GM12878 (cell line): ENCODE data around the gene NPR3. TPM values are rescaled to one million over a fixed set of nuclear protein-coding genes. Genes with fewer than 3 reads are reported as not detected.

Experiments
- ATAC-seq: fragments of 200-7000 bp; cut with Tn5 transposase; 3 replicates; pipeline ENCODE4 v1.9.1; 2020; ENCODE audit warnings: mild to moderate bottlenecking, moderate library complexity
- BruUV-seq: library from RNA; stranded (reverse); fragments of 400-500 nt; replicated peaks from 2 replicates; lab custom pipeline; 2021; lab: Mats Ljungman, UMichigan
- CTCF ChIA-PET: fragments of 300-600 bp; sonication (Branson Sonifier 250); formaldehyde crosslinking; extraction: SDS; loops from one replicate; lab custom pipeline; 2021; ENCODE audit warnings: inconsistent platforms; lab: Yijun Ruan, JAX
- POLR2A ChIA-PET: fragments of 350-600 bp; formaldehyde crosslinking; extraction: SDS; loops from one replicate; lab custom pipeline; 2021; ENCODE audit warnings: inconsistent platforms; lab: Charles Lee
- RAD21 ChIA-PET: fragments of 300-600 bp; sonication (Branson Sonifier 250); formaldehyde crosslinking; loops from one replicate; lab custom pipeline; 2023; ENCODE audit warnings: antibody characterized with exemption; ENCODE audit not compliant: unreplicated experiment; lab: Charles Lee
- SMC1A ChIA-PET: fragments of 300-600 bp; sonication (Branson Sonifier 250); formaldehyde crosslinking; loops from one replicate; lab custom pipeline; 2023; ENCODE audit not compliant: unreplicated experiment, uncharacterized antibody; lab: Charles Lee
- DNase-seq: peaks from one replicate; pipeline ENCODE4 v3.0.0-alpha.2; 2011; ENCODE audit warnings: low read depth, low spot score
- FAIRE-seq: peaks from 3 replicates; lab custom pipeline; 2011; peaks lifted over from hg19 to GRCh38; lab: Jason Lieb, UNC
- H2AFZ ChIP-seq: 2 replicates; pipeline ENCODE4 v1.6.0; 2011; ENCODE audit warnings: low read depth, low read length, control low read depth; ENCODE audit not compliant: control insufficient read depth
- H3K27ac ChIP-seq: 2 replicates; pipeline ENCODE4 v1.5.1; 2011; ENCODE audit warnings: control low read depth; ENCODE audit not compliant: control insufficient read depth, insufficient read depth
- H3K27me3 ChIP-seq, 2 experiments: replicated peaks in 1 of 2; 2 replicates each; pipeline versions ENCODE4 v1.6.0 to v1.6.1; 2011; ENCODE audit warnings: low read length in 1 of 2; ENCODE audit not compliant: control insufficient read depth in 2 of 2, insufficient read depth in 2 of 2
- H3K36me3 ChIP-seq, 2 experiments: 2 replicates each; pipeline ENCODE4 v1.5.1; 2011; ENCODE audit warnings: low read length in 1 of 2; ENCODE audit not compliant: control insufficient read depth in 2 of 2, insufficient read depth in 2 of 2
- H3K4me1 ChIP-seq: 2 replicates; pipeline ENCODE4 v1.6.1; 2011; ENCODE audit warnings: mild to moderate bottlenecking, low read length, moderate library complexity, mixed read lengths; ENCODE audit not compliant: control insufficient read depth, insufficient read depth
- H3K4me2 ChIP-seq: 2 replicates; pipeline ENCODE4 v1.6.0; 2011; ENCODE audit warnings: control low read depth; ENCODE audit not compliant: control insufficient read depth, insufficient read depth
- H3K4me3 ChIP-seq: fragments of 200-600 bp; sonication (generic); 2 replicates; pipeline ENCODE4 v1.5.1; 2016
- H3K79me2 ChIP-seq: 2 replicates; pipeline ENCODE4 v1.6.0; 2011; ENCODE audit warnings: low read length; ENCODE audit not compliant: control insufficient read depth, insufficient read depth
- H3K9ac ChIP-seq: 2 replicates; pipeline ENCODE4 v1.8.0; 2011; ENCODE audit warnings: low read length, control low read depth, mixed read lengths; ENCODE audit not compliant: control insufficient read depth, insufficient read depth
- H3K9me3 ChIP-seq: replicated peaks from 3 replicates; pipeline ENCODE4 v1.5.1; 2011; ENCODE audit warnings: mild to moderate bottlenecking, low read length; ENCODE audit not compliant: control insufficient read depth, insufficient read depth
- H4K20me1 ChIP-seq: 2 replicates; pipeline ENCODE4 v1.6.0; 2011; ENCODE audit not compliant: control insufficient read depth, insufficient read depth
- CEBPB ChIP-seq, 2 experiments: fragments of 150-350 bp in 1 of 2; IDR thresholded peaks; 2 replicates each; pipeline ENCODE4 v1.6.1; 2012 to 2014; ENCODE audit warnings: low read depth in 2 of 2, low read length in 2 of 2, borderline replicate concordance in 1 of 2, inconsistent platforms in 1 of 2
- CREM ChIP-seq: IDR thresholded peaks from 2 replicates; pipeline ENCODE4 v1.6.1; 2014; ENCODE audit warnings: antibody characterized with exemption, low read depth
- DPF2 ChIP-seq: fragments of 450-650 bp; IDR thresholded peaks from 2 replicates; pipeline ENCODE4 v1.6.1; 2017; ENCODE audit warnings: mild to moderate bottlenecking
- EP300 ChIP-seq, 2 experiments: fragments of 150-350 bp in 1 of 2; IDR thresholded peaks; 2 replicates each; pipeline ENCODE4 v1.6.1; 2011 to 2012; ENCODE audit warnings: low read depth in 2 of 2, low read length in 2 of 2, borderline replicate concordance in 1 of 2, improper control_type of control experiment in 1 of 2, inconsistent platforms in 1 of 2; ENCODE audit not compliant: control insufficient read depth in 1 of 2
- IKZF1 ChIP-seq: fragments of 450-650 bp; conservative IDR thresholded peaks from 2 replicates; pipeline ENCODE4 v1.6.1; 2017; ENCODE audit warnings: antibody characterized with exemption, mild to moderate bottlenecking
- MEF2B ChIP-seq: fragments of 450-650 bp; IDR thresholded peaks from 2 replicates; pipeline ENCODE4 v1.6.1; 2018; ENCODE audit warnings: mild to moderate bottlenecking, moderate library complexity; ENCODE audit not compliant: partially characterized antibody, poor library complexity, severe bottlenecking
- NFYB ChIP-seq: IDR thresholded peaks from 2 replicates; pipeline ENCODE4 v1.6.1; 2011; ENCODE audit warnings: low read depth, mild to moderate bottlenecking, low read length, improper control_type of control experiment, moderate library complexity; ENCODE audit not compliant: insufficient read depth
- POLR2AphosphoS2 ChIP-seq: IDR thresholded peaks from 2 replicates; pipeline ENCODE4 v1.6.1; 2011; ENCODE audit warnings: low read depth, mild to moderate bottlenecking, low read length, improper control_type of control experiment, moderate library complexity
- RFX5 ChIP-seq: IDR thresholded peaks from 2 replicates; pipeline ENCODE4 v1.6.1; 2011; ENCODE audit warnings: low read depth, low read length, improper control_type of control experiment
- YBX1 ChIP-seq: fragments of 450-650 bp; IDR thresholded peaks from 2 replicates; pipeline ENCODE4 v1.6.1; 2016; ENCODE audit warnings: antibody characterized with exemption
- ZBTB4 ChIP-seq: fragments of 450-650 bp; formaldehyde crosslinking; IDR thresholded peaks from 2 replicates; pipeline ENCODE4 v1.4.0; 2022; ENCODE audit warnings: mild to moderate bottlenecking, moderate library complexity
- ZBTB40 ChIP-seq: fragments of 450-650 bp; IDR thresholded peaks from 2 replicates; pipeline ENCODE4 v1.6.1; 2016; ENCODE audit warnings: mild to moderate bottlenecking, moderate library complexity, borderline replicate concordance
- ZNF384 ChIP-seq: IDR thresholded peaks from 2 replicates; pipeline ENCODE4 v1.6.1; 2012; ENCODE audit warnings: low read depth, mild to moderate bottlenecking, low read length, improper control_type of control experiment, borderline replicate concordance
- ZNF622 ChIP-seq: fragments of 450-650 bp; IDR thresholded peaks from 2 replicates; pipeline ENCODE4 v1.6.1; 2017; ENCODE audit warnings: mild to moderate bottlenecking, inconsistent platforms
- WGBS: methylation state at CpG from one replicate; pipeline ENCODE4 v1.1.6; 2016; ENCODE audit warnings: low lambda C conversion rate; ENCODE audit not compliant: insufficient replicate concordance, insufficient coverage; ENCODE audit errors: missing lambda C conversion rate; 5-methylcytosine and 5-hydroxymethylcytosine counted together
- in situ Hi-C: fragments of 300-500 bp; cut with MboI; formaldehyde crosslinking; loops from 9 replicates; pipeline ENCODE4 v1.14.3; 2018; ENCODE audit warnings: mixed read lengths
- intact Hi-C: fragments of 100-400 bp; cut with micrococcal nuclease; formaldehyde crosslinking; loops from one replicate; pipeline ENCODE4 v1.14.2; 2022; ENCODE audit not compliant: unreplicated experiment
- polyA plus RNA-seq, 11 experiments: library from polyadenylated mRNA; depleted of rRNA in 4 of 11; unstranded in 6 of 11; stranded (reverse) in 5 of 11; fragments of >200 nt; fragmentation: Nextera tagmentation in 4 of 11; fragmentation: Illumina TruSeq in 1 of 11; extraction: Ambion mirVana in 4 of 11; extraction: Trizol in 1 of 11; gene quantifications; 1 replicate in 1 of 11; 2 replicates in 10 of 11; pipeline versions ENCODE4 v1.2.1 to v1.2.3, GENCODE V29; 2011 to 2016; ENCODE audit warnings: inconsistent platforms in 2 of 11, missing spikeins in 2 of 11, low read depth in 1 of 11
- total RNA-seq, 4 experiments: library from RNA; depleted of rRNA in 3 of 4; stranded (reverse); fragments of >200 nt in 3 of 4; fragmentation: Illumina TruSeq in 1 of 4; extraction: Trizol in 1 of 4; gene quantifications; 2 replicates each; pipeline versions ENCODE4 v1.2.1 to v1.2.3, GENCODE V29; 2013 to 2021

Gene NPR3
- total and polyA plus RNA-seq, 10 of the 15 experiments (the other 5 are each of a cell fraction or from before 2014, with no cell fraction given) = 0.01 to 0.37 (median 0.14) TPM; not detected in 7

DNA sequence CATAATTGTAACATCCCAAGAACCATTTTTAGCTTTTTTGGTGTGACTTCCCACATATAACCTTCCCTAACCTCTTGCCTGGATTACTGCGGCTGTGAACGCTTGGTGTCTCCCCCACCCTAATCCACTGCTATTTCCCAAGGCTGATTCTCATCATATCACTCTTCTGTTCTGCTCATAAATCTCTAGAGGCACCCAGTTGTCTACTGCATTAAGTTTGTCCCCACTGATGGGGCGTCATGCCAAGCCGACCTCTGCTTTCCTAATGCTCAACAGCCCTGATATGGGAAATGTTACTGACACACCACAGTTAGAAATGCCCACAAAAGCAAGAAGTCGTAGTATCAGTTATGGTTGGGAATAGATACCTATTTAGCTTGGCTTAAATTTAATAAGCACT, 24.4 kb downstream of the NPR3 start (continued):
- TF ChIP-seq ZBTB4 (no peak), IKZF1 (no peak), EP300 (IDR thresholded peaks at IDR 0.05; ENCODE audit: borderline replicate concordance in 1 of 2, control insufficient read depth in 1 of 2, low read depth in 2 of 2, low read length in 2 of 2) (no peak), MEF2B (no peak)

DNA sequence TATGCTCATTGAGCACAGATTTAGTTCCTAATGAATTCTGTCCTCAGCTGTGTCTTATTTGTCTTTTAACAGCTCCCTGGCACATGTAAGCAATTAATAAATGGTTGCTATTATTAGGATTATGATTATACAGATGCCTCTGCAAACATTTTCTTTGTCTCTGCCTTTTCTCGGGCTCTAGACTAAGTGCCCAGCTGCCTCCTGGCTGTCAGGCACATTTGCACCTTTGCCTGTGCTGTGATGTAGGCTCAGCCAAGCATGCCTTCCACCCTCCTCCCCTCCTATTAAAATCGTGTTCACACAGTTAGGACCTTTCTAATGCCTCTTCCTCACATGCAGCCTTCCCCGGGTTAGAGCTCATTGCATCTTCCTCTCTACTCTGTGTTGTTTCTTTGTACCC, 25.7 kb downstream of the NPR3 start:
- in situ Hi-C loops = no loop called here
- Histone ChIP-seq H2AFZ (no peak overlapping the region), H3K79me2 (no peaks in the 10 kb centered on the region), H3K9me3 (no peaks in the 10 kb centered on the region), H3K27me3 (peaks cover 0 to 2% of the 10 kb centered on the region in 2 experiments; a peak in 2 of 4 replicates), H4K20me1 (no peaks in the 10 kb centered on the region), H3K4me1 (no peaks in the 10 kb centered on the region), H3K36me3 (no peaks in the 10 kb centered on the region), H3K4me3 (no peak overlapping the region)
- DNase-seq (no peak), FAIRE-seq (no peak), ATAC-seq (no peak)
- RAD21 ChIA-PET = interaction anchor here (0.8 kb wide), 1 partner anchor 9 kb away, joined by 3 read pairs; no protein-coding TSS in a partner anchor
- WGBS = 7% methylated on average over 3 of the region's 3 CpGs
- POLR2A ChIA-PET = no interaction called here
- intact Hi-C loops = no loop called here
- no TSS peak for BruUV-seq
- SMC1A ChIA-PET = no interaction called here
- TF ChIP-seq NFYB = no peak
- TF ChIP-seq YBX1 = no peak
- TF ChIP-seq POLR2AphosphoS2 = no peak
- no peak for TF ChIP-seq RFX5
- no peak for TF ChIP-seq CREM
- no peak for TF ChIP-seq ZBTB40
- TF ChIP-seq CEBPB (IDR thresholded peaks at IDR 0.05; ENCODE audit: borderline replicate concordance in 1 of 2, low read depth in 2 of 2, low read length in 2 of 2) = no peak
- no peak for TF ChIP-seq DPF2
- no peak for TF ChIP-seq ZNF384
- no peak for TF ChIP-seq ZNF622
- TF ChIP-seq, all 136 proteins: peak for 0
- CTCF ChIA-PET = interaction anchor here (1.3 kb wide), 1 partner anchor 17 kb away, joined by 3 read pairs; no protein-coding TSS in a partner anchor
- Histone ChIP-seq H3K27ac (no peak overlapping the region), H3K9ac (no peak overlapping the region), H3K4me2 (no peak overlapping the region)
